ENCODE results near the gene PARP11. TPM values are rescaled to one million over a fixed set of nuclear protein-coding genes. Genes with fewer than 3 reads are reported as not detected.

Gene PARP11
- total RNA-seq, 1 donor from 2014 or later, result 16.7 TPM

DNA sequence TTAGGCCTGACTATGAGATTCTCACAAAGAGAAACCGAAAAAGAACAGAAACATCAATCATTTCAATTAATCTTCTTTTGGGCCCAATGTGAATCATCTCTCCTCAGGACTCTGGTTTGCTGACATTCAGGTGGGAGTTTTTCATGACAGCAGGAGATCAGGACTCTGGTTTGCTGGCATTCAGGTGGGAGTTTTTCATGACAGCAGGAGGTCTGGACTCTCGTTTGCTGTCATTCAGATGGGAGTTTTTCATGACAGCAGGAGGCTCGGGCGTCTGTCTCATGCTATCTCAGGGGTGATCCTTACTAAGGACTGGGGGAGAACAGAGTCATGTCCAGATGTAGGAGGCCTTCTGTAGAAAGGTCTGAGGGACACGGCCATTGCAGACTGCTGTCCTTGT is 40.1 kb upstream of the PARP11 start:
- Mint-ChIP-seq H3K4me1 (peaks cover 6% of the 10 kb centered on the region), H3K4me3 (no peak overlapping the region), H3K9me3 (peaks cover 24% of the 10 kb centered on the region), H3K27me3 (ENCODE audit: low read depth) (peaks cover 1% of the 10 kb centered on the region), H3K27ac (no peak overlapping the region), H3K36me3 (peaks cover 6% of the 10 kb centered on the region)
- DNase-seq (ENCODE audit: low spot score in 2 of 2, unreplicated experiment in 2 of 2), result no peak
- no peak for TF ChIP-seq CTCF (IDR thresholded peaks at IDR 0.05; ENCODE audit: unreplicated experiment)

DNA sequence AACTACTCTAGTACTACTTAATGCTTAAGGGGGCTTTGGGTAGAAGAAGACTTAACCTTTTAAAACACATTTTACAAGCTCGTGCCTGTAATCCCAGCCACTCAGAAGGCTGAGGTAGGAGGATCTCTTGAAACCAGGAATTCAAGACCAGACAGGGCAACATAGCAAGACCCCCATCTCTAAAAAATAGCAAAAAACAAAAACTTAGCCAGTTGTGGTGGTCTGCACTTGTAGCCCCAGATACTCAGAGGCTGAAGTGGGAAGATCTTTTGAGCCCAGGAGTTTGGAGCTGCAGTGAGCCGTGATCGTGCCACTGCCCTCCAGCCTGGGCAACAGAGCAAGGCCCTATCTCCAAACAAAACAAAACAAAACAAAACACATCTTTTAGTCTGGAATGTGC is 39.7 kb upstream of the PARP11 start:
- DNase-seq (ENCODE audit: low spot score in 2 of 2, unreplicated experiment in 2 of 2), result no peak
- Mint-ChIP-seq H3K27me3 (ENCODE audit: low read depth) (peaks cover 1% of the 10 kb centered on the region), H3K27ac (no peak overlapping the region), H3K4me1 (peaks cover 6% of the 10 kb centered on the region), H3K36me3 (peaks cover 6% of the 10 kb centered on the region), H3K4me3 (no peak overlapping the region), H3K9me3 (peaks cover 24% of the 10 kb centered on the region)
- no peak for TF ChIP-seq CTCF (IDR thresholded peaks at IDR 0.05; ENCODE audit: unreplicated experiment)

DNA sequence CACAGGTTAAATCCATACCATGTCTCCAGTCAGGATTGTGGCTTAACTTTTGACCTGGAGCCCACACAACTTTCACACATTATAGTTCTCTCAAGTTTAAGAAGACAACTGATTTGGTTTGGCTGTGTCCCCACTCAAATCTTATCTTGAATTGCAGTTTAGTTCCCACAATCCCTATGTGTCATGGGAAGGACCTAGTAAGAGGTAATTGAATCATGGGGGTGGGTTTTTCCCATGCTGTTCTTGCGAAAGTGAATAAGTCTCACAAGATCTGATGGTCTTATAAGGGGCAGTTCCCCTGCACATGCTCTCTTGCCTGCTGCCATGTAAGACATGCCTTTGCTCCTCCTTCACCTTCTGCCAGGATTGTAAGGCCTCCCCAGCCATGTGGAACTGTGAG is 38.2 kb upstream of the PARP11 start:
- no peak for TF ChIP-seq CTCF (IDR thresholded peaks at IDR 0.05; ENCODE audit: unreplicated experiment)
- H3K4me3 Mint-ChIP-seq, result no peak overlapping the region
- peaks cover 6% of the 10 kb centered on the region for H3K36me3 Mint-ChIP-seq
- peaks cover 6% of the 10 kb centered on the region for H3K4me1 Mint-ChIP-seq
- DNase-seq (ENCODE audit: low spot score in 2 of 2, unreplicated experiment in 2 of 2), result no peak
- H3K27me3 Mint-ChIP-seq (ENCODE audit: low read depth), result peaks cover under 1% of the 10 kb centered on the region
- H3K9me3 Mint-ChIP-seq, result peaks cover 24% of the 10 kb centered on the region
- no peak overlapping the region for H3K27ac Mint-ChIP-seq

DNA sequence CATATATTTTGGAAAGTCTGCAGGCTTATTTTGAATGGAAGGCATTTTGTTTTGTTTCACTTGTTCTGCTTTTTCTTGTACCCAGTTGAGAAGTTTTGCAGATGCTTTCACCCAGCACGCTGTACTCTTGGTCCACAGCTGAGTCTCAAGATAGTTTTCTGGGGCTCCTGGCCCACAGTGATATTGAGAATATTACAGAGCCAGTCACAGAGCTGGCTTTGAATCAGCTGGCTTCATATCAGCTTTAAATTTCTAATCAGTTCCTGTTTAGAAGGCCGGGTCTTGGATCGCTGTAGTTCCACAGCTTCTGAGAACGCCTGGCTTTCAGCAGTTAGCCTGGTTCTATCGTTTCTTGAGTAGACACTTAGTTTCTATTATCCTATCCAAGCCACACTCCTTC is 32.5 kb upstream of the PARP11 start:
- H3K27me3 Mint-ChIP-seq (ENCODE audit: low read depth), result no peaks in the 10 kb centered on the region
- H3K4me3 Mint-ChIP-seq, result no peak overlapping the region
- H3K27ac Mint-ChIP-seq, result no peak overlapping the region
- H3K4me1 Mint-ChIP-seq, result no peaks in the 10 kb centered on the region
- TF ChIP-seq CTCF (IDR thresholded peaks at IDR 0.05; ENCODE audit: unreplicated experiment), result no peak
- DNase-seq (ENCODE audit: low spot score in 2 of 2, unreplicated experiment in 2 of 2), result no peak
- H3K36me3 Mint-ChIP-seq, result peaks cover 2% of the 10 kb centered on the region
- H3K9me3 Mint-ChIP-seq, result peaks cover 11% of the 10 kb centered on the region

DNA sequence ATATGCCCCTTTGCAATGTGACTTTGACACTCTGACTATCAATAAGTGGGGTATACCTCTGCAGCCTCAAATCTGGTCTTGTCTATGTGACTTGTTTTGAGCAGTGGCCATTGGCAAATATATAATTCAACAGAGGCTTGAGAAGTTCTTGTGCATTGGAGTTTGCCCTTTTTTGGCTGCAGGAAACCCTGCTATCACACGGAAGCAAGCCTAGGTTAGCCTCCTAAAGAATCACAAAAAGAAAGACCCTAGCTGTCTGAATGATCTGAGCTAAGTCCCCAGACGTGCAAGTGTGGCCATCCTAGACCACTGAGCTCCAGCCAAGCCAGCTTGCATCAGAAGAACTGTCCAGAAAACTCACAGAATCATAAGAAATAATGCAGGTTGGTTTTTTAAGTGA is 31.8 kb upstream of the PARP11 start:
- no peak overlapping the region for H3K27ac Mint-ChIP-seq
- no peak for TF ChIP-seq CTCF (IDR thresholded peaks at IDR 0.05; ENCODE audit: unreplicated experiment)
- DNase-seq (ENCODE audit: low spot score in 2 of 2, unreplicated experiment in 2 of 2), result no peak
- no peaks in the 10 kb centered on the region for H3K36me3 Mint-ChIP-seq
- no peaks in the 10 kb centered on the region for H3K27me3 Mint-ChIP-seq (ENCODE audit: low read depth)
- H3K9me3 Mint-ChIP-seq, result peaks cover 11% of the 10 kb centered on the region
- no peaks in the 10 kb centered on the region for H3K4me1 Mint-ChIP-seq
- no peak overlapping the region for H3K4me3 Mint-ChIP-seq

- no peak overlapping the region for H3K27ac Mint-ChIP-seq
- H3K4me1 Mint-ChIP-seq, result no peaks in the 10 kb centered on the region
- no peaks in the 10 kb centered on the region for H3K36me3 Mint-ChIP-seq
- peaks cover 8% of the 10 kb centered on the region for H3K9me3 Mint-ChIP-seq
- H3K27me3 Mint-ChIP-seq (ENCODE audit: low read depth), result no peaks in the 10 kb centered on the region
- DNase-seq (ENCODE audit: low spot score in 2 of 2, unreplicated experiment in 2 of 2), result no peak
- TF ChIP-seq CTCF (IDR thresholded peaks at IDR 0.05; ENCODE audit: unreplicated experiment), result no peak
- H3K4me3 Mint-ChIP-seq, result no peak overlapping the region
These were observed 29.7 kb upstream of the PARP11 start for GRCh38 chr12:3902921-3903320.
